ENCODE results near the gene UBE2D2.
"Not testable (repeated sequence)": the region's sequence is repeated elsewhere in the genome, so short reads cannot be mapped to it uniquely, and the experiment has no call there.

UBE2D2 gene

GRCh38 chr5:139523635-139524445 is 37.3 kb upstream of the UBE2D2 start:
- Histone ChIP-seq H2AFZ (ENCODE audit: low read length) (no peak overlapping the region), H3K4me2 (ENCODE audit: low read length) (no peak overlapping the region), H3K27me3 (ENCODE audit: insufficient read depth, low read length) (no peaks in the 10 kb centered on the region), H3K9me2 (ENCODE audit: low read depth, low read length) (no peaks in the 10 kb centered on the region), H4K20me1 (ENCODE audit: insufficient read depth, low read length) (no peaks in the 10 kb centered on the region), H3K36me3 (ENCODE audit: insufficient read depth, low read length) (no peaks in the 10 kb centered on the region), H3K4me1 (ENCODE audit: insufficient read depth, low read length, severe bottlenecking) (peaks cover 23% of the 10 kb centered on the region), H3K9ac (ENCODE audit: low read length) (no peak overlapping the region), H3K9me3 (ENCODE audit: low read length) (no peaks in the 10 kb centered on the region), H3K79me2 (ENCODE audit: insufficient read depth, low read length) (no peaks in the 10 kb centered on the region), H3F3A (ENCODE audit: insufficient read depth, low read length) (no peaks in the 10 kb centered on the region), H3K27ac (ENCODE audit: low read depth, low read length, poor library complexity, severe bottlenecking) (no peak overlapping the region), H3K4me3 (ENCODE audit: low read depth, low read length, poor library complexity, severe bottlenecking) (no peak overlapping the region)
- TF ChIP-seq CTCF (IDR thresholded peaks at IDR 0.05; ENCODE audit: low read length) (no peak), EZH2 (IDR thresholded peaks at IDR 0.05; ENCODE audit: borderline replicate concordance, low read length) (no peak)

- Histone ChIP-seq H3K4me1 (ENCODE audit: insufficient read depth, low read length, severe bottlenecking) (peaks cover 23% of the 10 kb centered on the region), H4K20me1 (ENCODE audit: insufficient read depth, low read length) (no peaks in the 10 kb centered on the region), H3K9me3 (ENCODE audit: low read length) (no peaks in the 10 kb centered on the region), H3K9ac (ENCODE audit: low read length) (no peak overlapping the region), H3K79me2 (ENCODE audit: insufficient read depth, low read length) (no peaks in the 10 kb centered on the region), H2AFZ (ENCODE audit: low read length) (no peak overlapping the region), H3K4me2 (ENCODE audit: low read length) (no peak overlapping the region), H3K4me3 (ENCODE audit: low read depth, low read length, poor library complexity, severe bottlenecking) (no peak overlapping the region), H3K27ac (ENCODE audit: low read depth, low read length, poor library complexity, severe bottlenecking) (no peak overlapping the region), H3F3A (ENCODE audit: insufficient read depth, low read length) (no peaks in the 10 kb centered on the region), H3K27me3 (ENCODE audit: insufficient read depth, low read length) (no peaks in the 10 kb centered on the region), H3K9me2 (ENCODE audit: low read depth, low read length) (no peaks in the 10 kb centered on the region), H3K36me3 (ENCODE audit: insufficient read depth, low read length) (no peaks in the 10 kb centered on the region)
- TF ChIP-seq EZH2 (IDR thresholded peaks at IDR 0.05; ENCODE audit: borderline replicate concordance, low read length) (no peak), CTCF (IDR thresholded peaks at IDR 0.05; ENCODE audit: low read length) (no peak)
Measured at GRCh38 chr5:139524446-139524845, 36.7 kb upstream of the UBE2D2 start.

GRCh38 chr5:139524940-139525585 is 36.1 kb upstream of the UBE2D2 start:
- no peak overlapping the region for H3K27ac ChIP-seq (ENCODE audit: low read depth, low read length, poor library complexity, severe bottlenecking)
- H3K4me3 ChIP-seq (ENCODE audit: low read depth, low read length, poor library complexity, severe bottlenecking): no peak overlapping the region

GRCh38 chr5:139525586-139526308 is 35.4 kb upstream of the UBE2D2 start:
- H4K20me1 ChIP-seq (ENCODE audit: insufficient read depth, low read length); H3K36me3 ChIP-seq (ENCODE audit: insufficient read depth, low read length); H3K4me2 ChIP-seq (ENCODE audit: low read length); H3K27me3 ChIP-seq (ENCODE audit: insufficient read depth, low read length); H3K79me2 ChIP-seq (ENCODE audit: insufficient read depth, low read length); H3K9ac ChIP-seq (ENCODE audit: low read length); H3K27ac ChIP-seq (ENCODE audit: low read depth, low read length, poor library complexity, severe bottlenecking); H3K9me2 ChIP-seq (ENCODE audit: low read depth, low read length); H3F3A ChIP-seq (ENCODE audit: insufficient read depth, low read length); H3K4me3 ChIP-seq (ENCODE audit: low read depth, low read length, poor library complexity, severe bottlenecking); H2AFZ ChIP-seq (ENCODE audit: low read length); H3K9me3 ChIP-seq (ENCODE audit: low read length): not testable (repeated sequence)
- H3K4me1 ChIP-seq (ENCODE audit: insufficient read depth, low read length, severe bottlenecking): peaks cover 23% of the 10 kb centered on the region

More at GRCh38 chr5:139524940-139525585, 36.1 kb upstream of the UBE2D2 start:
- Histone ChIP-seq H3K4me1 (ENCODE audit: insufficient read depth, low read length, severe bottlenecking) (peaks cover 23% of the 10 kb centered on the region), H3K36me3 (ENCODE audit: insufficient read depth, low read length) (no peaks in the 10 kb centered on the region), H3K9ac (ENCODE audit: low read length) (no peak overlapping the region; the same call in 1 of the 2 replicates), H2AFZ (ENCODE audit: low read length) (no peak overlapping the region), H3K4me2 (ENCODE audit: low read length) (no peak overlapping the region), H4K20me1 (ENCODE audit: insufficient read depth, low read length) (no peaks in the 10 kb centered on the region), H3K9me2 (ENCODE audit: low read depth, low read length) (no peaks in the 10 kb centered on the region), H3K27me3 (ENCODE audit: insufficient read depth, low read length) (no peaks in the 10 kb centered on the region), H3K9me3 (ENCODE audit: low read length) (no peaks in the 10 kb centered on the region), H3F3A (ENCODE audit: insufficient read depth, low read length) (no peaks in the 10 kb centered on the region), H3K79me2 (ENCODE audit: insufficient read depth, low read length) (no peaks in the 10 kb centered on the region)
- TF ChIP-seq EZH2 (IDR thresholded peaks at IDR 0.05; ENCODE audit: borderline replicate concordance, low read length) (no peak), CTCF (IDR thresholded peaks at IDR 0.05; ENCODE audit: low read length) (no peak)
